HL-60/S4 treated with phorbol 12-myristate 13-acetate at 8.2 ng/mL for 4 days and 3 days (cell line): ENCODE data around the gene FRK.
"Not testable (repeated sequence)": the region's sequence is repeated elsewhere in the genome, so short reads cannot be mapped to it uniquely, and the experiment has no call there.

Experiments used
- in situ Hi-C: fragments of 300-500 bp; cut with MboI; formaldehyde crosslinking; loops from 2 replicates; pipeline ENCODE4 v1.15.0; 2022; ENCODE audit warnings: low sequenced_read_pairs

FRK gene

GRCh38 chr6:116078522-116078921, 17.8 kb upstream of the FRK start:
- in situ Hi-C loops = no loop called here

- in situ Hi-C loops = no loop called here
Measured at GRCh38 chr6:116074732-116075390, 14.2 kb upstream of the FRK start.

GRCh38 chr6:116073765-116074440, 13.2 kb upstream of the FRK start:
- in situ Hi-C loops = no loop called here

GRCh38 chr6:116072368-116072767, 11.7 kb upstream of the FRK start:
- in situ Hi-C loops = no loop called here

GRCh38 chr6:116070616-116071389, 10.1 kb upstream of the FRK start:
- in situ Hi-C loops = no loop called here

GRCh38 chr6:116070101-116070500, 9.4 kb upstream of the FRK start:
- in situ Hi-C loops = no loop called here

GRCh38 chr6:116066789-116067188, 6.1 kb upstream of the FRK start:
- in situ Hi-C loops = no loop called here

GRCh38 chr6:116064666-116065065, 4.0 kb upstream of the FRK start:
- in situ Hi-C loops = no loop called here

- in situ Hi-C loops = no loop called here
Measured at GRCh38 chr6:116062496-116062895, 1.8 kb upstream of the FRK start.

GRCh38 chr6:116059713-116060571, 749 bp downstream of the FRK start:
- in situ Hi-C loops = no loop called here

GRCh38 chr6:116057766-116058165, 2.9 kb downstream of the FRK start:
- in situ Hi-C loops = no loop called here

GRCh38 chr6:116055513-116055912, 5.2 kb downstream of the FRK start:
- in situ Hi-C loops = no loop called here

GRCh38 chr6:116051244-116051643, 9.4 kb downstream of the FRK start:
- in situ Hi-C loops = no loop called here

- in situ Hi-C loops = no loop called here
Measured at GRCh38 chr6:116050737-116051136, 10.0 kb downstream of the FRK start.

GRCh38 chr6:116049321-116049720, 11.4 kb downstream of the FRK start:
- in situ Hi-C loops = no loop called here

GRCh38 chr6:116047173-116047933, 13.3 kb downstream of the FRK start:
- in situ Hi-C loops = no loop called here

- in situ Hi-C loops = no loop called here
Measured at GRCh38 chr6:116046737-116047136, 14.0 kb downstream of the FRK start.

- in situ Hi-C loops = not testable (repeated sequence)
Measured at GRCh38 chr6:116046272-116046671, 14.4 kb downstream of the FRK start.

- in situ Hi-C loops = no loop called here
Measured at GRCh38 chr6:116041934-116042333, 18.8 kb downstream of the FRK start.

- in situ Hi-C loops = no loop called here
Measured at GRCh38 chr6:116040993-116041392, 19.7 kb downstream of the FRK start.
